HG02840 (cell line): ENCODE data around the gene RPS16.

Experiments used
- ATAC-seq: cut with Tn5 transposase; IDR thresholded peaks from one replicate; pipeline ENCODE4 v1.9.1; 2021; ENCODE audit warnings: mild to moderate bottlenecking, moderate library complexity, moderate number of reproducible peaks; ENCODE audit not compliant: unreplicated experiment, low FRiP score

Gene RPS16

DNA sequence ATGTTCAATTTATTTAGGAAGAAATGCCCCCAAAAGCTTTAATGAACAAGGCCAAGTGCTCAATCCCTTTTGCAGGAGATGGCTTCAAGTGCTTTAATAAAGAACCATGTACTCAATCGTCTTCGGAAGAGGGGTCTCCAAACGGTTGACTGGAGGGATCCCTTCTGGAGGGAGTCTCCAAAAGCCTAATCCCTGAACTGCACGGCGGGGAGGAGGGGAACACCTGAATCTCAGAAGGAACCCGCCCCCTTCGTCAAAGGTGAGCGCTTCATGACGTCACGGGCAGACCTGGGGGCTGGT is 45.3 kb downstream of the RPS16 start:
- no peak for ATAC-seq

DNA sequence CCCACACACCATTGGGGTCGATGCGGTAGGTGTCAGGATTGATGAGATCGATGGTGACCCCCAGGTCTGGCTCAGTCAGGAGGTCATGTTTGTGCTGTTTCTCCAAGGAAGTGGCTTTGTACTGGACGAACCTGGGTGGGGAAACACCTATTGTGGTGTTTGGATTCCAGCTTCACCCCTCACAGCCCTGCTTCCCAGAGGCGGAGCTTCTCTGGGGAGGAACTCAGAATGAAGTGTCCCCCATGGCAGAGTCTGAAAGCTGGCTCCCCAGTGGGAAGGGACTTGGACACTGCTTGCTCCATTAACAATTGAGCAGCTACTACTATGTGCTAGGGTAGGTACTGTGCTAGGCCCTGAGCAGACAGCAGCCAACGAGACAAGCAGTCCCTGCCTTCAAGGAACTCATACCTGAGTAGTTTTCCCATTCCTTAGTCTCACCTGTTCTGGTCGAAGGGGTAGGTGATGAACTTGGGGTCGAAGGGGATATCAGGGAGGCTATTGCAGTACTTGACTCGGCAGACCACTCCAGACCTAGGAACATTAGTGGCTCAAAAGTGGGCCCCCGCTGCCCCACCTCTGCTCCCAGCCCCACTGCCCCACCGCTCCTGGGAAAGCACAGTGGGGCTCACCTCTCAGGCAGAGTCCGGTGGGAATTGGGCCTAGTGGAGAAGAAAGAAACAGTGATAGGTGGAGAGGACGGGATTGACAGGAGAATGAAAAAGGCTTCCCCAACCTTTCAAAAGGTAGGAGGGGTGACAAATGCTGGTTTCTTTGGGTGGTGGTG is 45.9 kb downstream of the RPS16 start:
- ATAC-seq, result no peak

DNA sequence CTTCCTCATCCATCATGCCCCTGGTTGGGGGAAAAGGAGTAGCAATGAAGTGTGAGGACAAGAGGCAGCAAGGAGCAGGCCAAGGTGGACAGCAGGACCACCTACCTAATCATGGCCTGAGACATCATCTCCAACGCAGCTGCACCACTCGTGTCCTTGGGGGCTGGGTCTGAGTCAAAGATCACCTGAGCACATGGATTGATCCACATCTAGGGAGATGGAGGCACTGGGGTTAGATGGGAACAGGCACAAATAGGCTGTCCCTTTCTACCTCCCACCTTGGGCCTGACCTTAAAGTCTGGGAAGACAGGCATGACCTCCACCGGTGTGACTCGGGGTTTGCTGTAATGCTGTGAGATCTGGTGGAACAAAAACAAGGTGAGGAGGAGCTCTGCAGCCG is 47.1 kb downstream of the RPS16 start:
- no peak for ATAC-seq

DNA sequence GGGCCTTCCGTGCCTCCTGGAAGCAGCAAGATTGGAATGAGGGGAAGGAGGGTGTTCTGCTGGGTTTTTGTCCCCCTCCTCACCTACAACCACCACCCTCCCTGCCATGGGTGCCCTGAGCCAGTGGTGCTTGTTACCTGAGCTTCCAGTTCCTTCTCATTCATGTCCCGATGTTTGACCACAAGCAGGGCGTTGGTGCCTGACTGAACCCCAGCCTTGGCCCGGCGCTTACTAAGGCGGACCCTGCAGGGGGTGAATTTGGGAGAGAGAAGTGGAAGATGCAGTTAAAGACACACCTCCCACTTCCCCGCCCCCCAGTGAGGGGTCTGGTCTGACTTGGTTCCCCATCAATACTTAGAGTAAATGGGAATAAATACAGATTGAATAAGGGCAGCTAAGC is 49.2 kb downstream of the RPS16 start:
- no peak for ATAC-seq

DNA sequence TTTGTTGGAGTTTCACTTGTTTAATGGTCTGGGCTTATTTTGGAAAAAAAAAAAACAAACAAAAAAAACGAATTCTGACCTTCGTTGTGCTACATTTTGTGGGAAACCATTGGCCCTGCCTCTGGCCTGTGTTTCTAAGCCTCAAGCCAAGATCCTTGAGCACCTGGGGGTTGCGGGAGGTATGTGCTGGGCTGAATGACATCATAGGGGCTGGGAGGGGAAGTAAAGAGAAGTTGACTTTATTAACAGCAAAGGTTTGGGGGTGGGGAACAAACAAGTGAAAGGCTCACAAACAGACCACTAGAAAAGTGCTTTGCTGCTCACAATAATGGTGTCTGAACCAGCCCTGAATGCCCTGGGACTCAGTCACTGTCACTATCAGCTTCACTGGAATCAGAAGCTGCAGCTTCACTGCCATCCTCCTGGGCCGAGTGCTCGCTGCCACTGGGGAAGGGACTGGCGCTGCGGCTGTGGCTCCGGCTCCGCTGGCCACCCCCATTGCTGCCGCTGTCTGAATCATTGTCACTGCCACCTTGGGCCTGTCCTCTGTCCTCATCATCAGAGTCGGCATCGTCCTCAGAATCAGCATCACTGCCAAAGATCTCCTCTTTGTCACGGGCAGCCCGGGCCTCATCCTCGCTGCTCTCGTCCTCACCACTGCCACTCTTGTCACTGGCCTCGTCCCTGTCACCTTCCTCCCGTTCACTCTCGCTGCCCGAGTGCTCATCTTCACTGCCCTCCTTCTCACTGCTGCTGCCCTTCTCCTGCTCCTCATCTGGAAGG is 49.9 kb downstream of the RPS16 start:
- no peak for ATAC-seq

DNA sequence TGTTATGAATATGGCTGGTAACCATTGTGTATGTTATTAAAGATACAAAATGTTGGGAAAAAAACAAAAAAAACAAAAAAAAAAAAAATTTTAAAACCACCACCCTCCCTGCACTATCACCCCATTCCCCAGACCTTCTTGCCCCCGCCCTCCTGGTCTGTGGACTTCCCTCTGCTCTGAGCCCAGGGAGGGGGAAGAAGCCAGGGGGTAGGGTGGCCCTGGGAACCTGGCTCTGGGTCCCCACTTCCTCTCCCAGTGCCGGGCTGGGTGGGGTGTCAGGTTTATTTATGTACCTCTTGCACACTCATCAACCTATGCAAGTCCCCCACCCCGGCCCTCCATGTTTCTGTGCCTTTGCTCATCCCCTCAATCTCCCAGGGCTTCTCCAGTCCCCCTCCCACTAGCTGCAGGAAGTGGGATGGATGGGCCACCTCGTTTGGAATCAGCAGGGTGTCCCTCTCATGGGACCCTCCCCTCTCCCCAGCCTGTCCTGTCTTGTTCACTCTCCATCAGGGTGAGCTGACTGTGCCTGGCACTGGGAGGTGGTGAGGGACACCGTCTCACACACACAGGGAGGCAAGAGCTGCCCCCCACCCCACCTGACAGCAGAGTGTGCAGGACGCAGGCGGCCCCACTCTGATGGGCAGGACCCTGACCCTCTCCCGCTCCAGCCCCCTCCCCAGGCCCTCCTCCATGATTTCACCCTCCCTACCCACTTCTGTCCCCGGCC is 50.7 kb downstream of the RPS16 start:
- ATAC-seq, result no peak
